DMS53 (cell line): ENCODE measurements around the gene SYF2.
"Not testable (repeated sequence)": the region's sequence is repeated elsewhere in the genome, so short reads cannot be mapped to it uniquely, and the experiment has no call there.

Experiments
- DNase-seq: peaks from one replicate; lab custom pipeline; 2025; lab: John Stamatoyannopoulos, UW

The SYF2 gene

GRCh38 chr1:25206201-25206600, 26.1 kb downstream of the SYF2 start:
- no peak for DNase-seq

GRCh38 chr1:25205786-25206185, 26.5 kb downstream of the SYF2 start:
- no peak for DNase-seq

GRCh38 chr1:25204797-25205480, 27.4 kb downstream of the SYF2 start:
- peak; percentile 73 for DNase-seq

GRCh38 chr1:25201006-25201405, 31.3 kb downstream of the SYF2 start:
- no peak for DNase-seq

- DNase-seq, result no peak
Observed at GRCh38 chr1:25199819-25200620, 32.3 kb downstream of the SYF2 start.

- DNase-seq, result no peak
Observed at GRCh38 chr1:25198663-25199252, 33.5 kb downstream of the SYF2 start.

- DNase-seq, result no peak
Observed at GRCh38 chr1:25197982-25198662, 34.2 kb downstream of the SYF2 start.

- no peak for DNase-seq
Observed at GRCh38 chr1:25197235-25197975, 34.9 kb downstream of the SYF2 start.

GRCh38 chr1:25196830-25197229, 35.5 kb downstream of the SYF2 start:
- no peak for DNase-seq

GRCh38 chr1:25195835-25196234, 36.5 kb downstream of the SYF2 start:
- DNase-seq, result peak; percentile 83

GRCh38 chr1:25194572-25195020, 37.7 kb downstream of the SYF2 start:
- peak; percentile 89 for DNase-seq

- no peak for DNase-seq
Observed at GRCh38 chr1:25194054-25194453, 38.2 kb downstream of the SYF2 start.

GRCh38 chr1:25193229-25193628, 39.1 kb downstream of the SYF2 start:
- no peak for DNase-seq

- DNase-seq, result no peak
Observed at GRCh38 chr1:25192154-25192553, 40.1 kb downstream of the SYF2 start.

- no peak for DNase-seq
Observed at GRCh38 chr1:25190260-25190659, 42.0 kb downstream of the SYF2 start.

- DNase-seq, result not testable (repeated sequence)
Observed at GRCh38 chr1:25187904-25188303, 44.4 kb downstream of the SYF2 start.

GRCh38 chr1:25187077-25187476, 45.2 kb downstream of the SYF2 start:
- DNase-seq, result peak; percentile 25

GRCh38 chr1:25186161-25187007, 45.9 kb downstream of the SYF2 start:
- DNase-seq, result no peak

- no peak for DNase-seq
Observed at GRCh38 chr1:25185409-25186160, 46.7 kb downstream of the SYF2 start.
